Hepatocyte (in vitro differentiated cells): ENCODE measurements around the gene KIAA0513. TPM values are rescaled to one million over a fixed set of nuclear protein-coding genes. Genes with fewer than 3 reads are reported as not detected.
A peak's percentile ranks its signal among the peaks of the same experiment; 100 is the strongest.

Source experiments
- DNase-seq: peaks from one replicate; pipeline ENCODE4 v3.0.0-alpha.2; 2016; ENCODE audit warnings: low spot score
- H2AFZ ChIP-seq: fragments of 200-600 bp; sonication (generic); 2 replicates; pipeline ENCODE4 v1.6.0; 2016; ENCODE audit warnings: antibody characterized with exemption, mild to moderate bottlenecking
- H3K27ac ChIP-seq: fragments of 200-600 bp; sonication (generic); 2 replicates; pipeline ENCODE4 v1.5.1; 2016; ENCODE audit warnings: mild to moderate bottlenecking
- H3K27me3 ChIP-seq: fragments of 200-600 bp; sonication (generic); 2 replicates; pipeline ENCODE4 v1.6.1; 2016
- H3K36me3 ChIP-seq: fragments of 200-600 bp; sonication (generic); replicated peaks from 2 replicates; pipeline ENCODE4 v1.5.1; 2016; ENCODE audit warnings: low read depth; ENCODE audit not compliant: insufficient read depth
- H3K4me1 ChIP-seq: fragments of 200-600 bp; sonication (generic); 2 replicates; pipeline ENCODE4 v1.5.1; 2016; ENCODE audit warnings: mild to moderate bottlenecking, moderate library complexity; ENCODE audit not compliant: insufficient read depth
- H3K4me2 ChIP-seq: fragments of 200-600 bp; sonication (generic); 2 replicates; pipeline ENCODE4 v1.6.0; 2016
- H3K4me3 ChIP-seq: fragments of 200-600 bp; sonication (generic); 2 replicates; pipeline ENCODE4 v1.5.1; 2016; ENCODE audit warnings: mild to moderate bottlenecking
- H3K79me2 ChIP-seq: fragments of 200-600 bp; sonication (generic); 2 replicates; pipeline ENCODE4 v1.6.0; 2017; ENCODE audit warnings: mild to moderate bottlenecking
- H3K9me2 ChIP-seq: fragments of 200-600 bp; sonication (generic); replicated peaks from 2 replicates; pipeline ENCODE4 v1.6.0; 2017; ENCODE audit warnings: mild to moderate bottlenecking; ENCODE audit not compliant: insufficient read depth
- H3K9me3 ChIP-seq: fragments of 200-600 bp; sonication (generic); 2 replicates; pipeline ENCODE4 v1.5.1; 2016; ENCODE audit warnings: low read depth, mild to moderate bottlenecking
- H4K20me1 ChIP-seq: fragments of 200-600 bp; sonication (generic); 2 replicates; pipeline ENCODE4 v1.6.0; 2016; ENCODE audit warnings: mild to moderate bottlenecking; ENCODE audit not compliant: insufficient read depth, poor library complexity, severe bottlenecking
- CTCF ChIP-seq: fragments of 200-600 bp; sonication (generic); IDR thresholded peaks from 2 replicates; pipeline ENCODE4 v1.5.1; 2016; ENCODE audit warnings: antibody characterized with exemption, mild to moderate bottlenecking; ENCODE audit not compliant: poor library complexity
- EZH2 ChIP-seq: fragments of 200-600 bp; sonication (generic); IDR thresholded peaks from 2 replicates; pipeline ENCODE4 v1.6.1; 2016; ENCODE audit warnings: antibody characterized with exemption, mild to moderate bottlenecking, borderline replicate concordance
- EZH2phosphoT487 ChIP-seq: fragments of 200-600 bp; sonication (generic); IDR thresholded peaks from one replicate; pipeline ENCODE4 v1.6.1; 2018; ENCODE audit warnings: antibody characterized with exemption, mild to moderate bottlenecking, low read depth, moderate library complexity; ENCODE audit not compliant: unreplicated experiment, severe bottlenecking
- WGBS: methylation state at CpG from one replicate; pipeline ENCODE4 v1.1.6; 2016; ENCODE audit warnings: low lambda C conversion rate; ENCODE audit errors: missing lambda C conversion rate; 5-methylcytosine and 5-hydroxymethylcytosine counted together
- polyA plus RNA-seq: library from polyadenylated mRNA; unstranded; fragments of >200 nt; fragmentation: Nextera tagmentation; extraction: Ambion mirVana; gene quantifications from 2 replicates; pipeline ENCODE4 v1.2.1, GENCODE V29; 2016
- total RNA-seq: library from RNA; depleted of rRNA; stranded (reverse); fragments of >200 nt; gene quantifications from 2 replicates; pipeline ENCODE4 v1.2.3, GENCODE V29; 2014

KIAA0513 gene
- total and polyA plus RNA-seq, 2 experiments from 2014 or later: 10.1 to 14.9 TPM

- H3K27ac ChIP-seq: peak overlapping the region; percentile 54
- H3K4me3 ChIP-seq: no peak overlapping the region
- no peaks in the 10 kb centered on the region for H4K20me1 ChIP-seq
- peaks cover 19% of the 10 kb centered on the region for H3K4me1 ChIP-seq
- DNase-seq: no peak
- H2AFZ ChIP-seq: no peak overlapping the region
- no peaks in the 10 kb centered on the region for H3K27me3 ChIP-seq
- peak overlapping the region; percentile 68 for H3K4me2 ChIP-seq
- H3K9me2 ChIP-seq: no peaks in the 10 kb centered on the region
- no peaks in the 10 kb centered on the region for H3K9me3 ChIP-seq
- H3K79me2 ChIP-seq: peaks cover 17% of the 10 kb centered on the region
- no peak for TF ChIP-seq EZH2
- peak; percentile 35 for TF ChIP-seq CTCF
- H3K36me3 ChIP-seq: no peaks in the 10 kb centered on the region
- 85% methylated on average over 16 of the region's 16 CpGs for WGBS
Measured at GRCh38 chr16:85056211-85056748, 28.7 kb downstream of the KIAA0513 start.

- H4K20me1 ChIP-seq: no peaks in the 10 kb centered on the region
- no peak for TF ChIP-seq EZH2
- TF ChIP-seq CTCF: peak; percentile 36
- no peak for TF ChIP-seq EZH2phosphoT487
- peak; percentile 40 for DNase-seq
Measured at GRCh38 chr16:85057212-85057889, 29.8 kb downstream of the KIAA0513 start.

GRCh38 chr16:85057948-85058347 lies 30.4 kb downstream of the KIAA0513 start:
- no peaks in the 10 kb centered on the region for H3K9me3 ChIP-seq
- no peak for DNase-seq
- peaks cover 13% of the 10 kb centered on the region for H3K79me2 ChIP-seq
- H3K36me3 ChIP-seq: no peaks in the 10 kb centered on the region
- H3K4me2 ChIP-seq: no peak overlapping the region
- H2AFZ ChIP-seq: no peak overlapping the region
- no peak overlapping the region for H3K27ac ChIP-seq
- WGBS: 96% methylated on average over 7 of the region's 7 CpGs
- H3K9me2 ChIP-seq: no peaks in the 10 kb centered on the region
- TF ChIP-seq CTCF: no peak
- no peak for TF ChIP-seq EZH2phosphoT487
- no peak for TF ChIP-seq EZH2
- H3K4me1 ChIP-seq: peaks cover 16% of the 10 kb centered on the region
- H3K4me3 ChIP-seq: no peak overlapping the region
- H3K27me3 ChIP-seq: no peaks in the 10 kb centered on the region
- H4K20me1 ChIP-seq: no peaks in the 10 kb centered on the region

More at GRCh38 chr16:85057212-85057889, 29.8 kb downstream of the KIAA0513 start:
- Histone ChIP-seq H3K27ac (no peak overlapping the region), H3K4me1 (peaks cover 16% of the 10 kb centered on the region), H3K79me2 (peaks cover 14% of the 10 kb centered on the region), H2AFZ (no peak overlapping the region), H3K4me2 (no peak overlapping the region), H3K36me3 (no peaks in the 10 kb centered on the region), H3K4me3 (no peak overlapping the region), H3K9me2 (no peaks in the 10 kb centered on the region), H3K27me3 (no peaks in the 10 kb centered on the region), H3K9me3 (no peaks in the 10 kb centered on the region)
- WGBS: 75% methylated on average over 9 of the region's 9 CpGs
